ENCODE data around the gene CRIP1. TPM values are rescaled to one million over a fixed set of nuclear protein-coding genes. Genes with fewer than 3 reads are reported as not detected.

The CRIP1 gene
- total and polyA plus RNA-seq, 2 donors (not counting 3 experiments of a cell fraction or from before 2014, with no cell fraction given): 3.1 to 8.1 TPM

GRCh38 chr14:105498430-105499255 lies 12.0 kb downstream of the CRIP1 start:
- Histone ChIP-seq H3K9ac (replicated peaks; ENCODE audit: extremely low read depth, insufficient read depth, low read length) (no peak overlapping the region), H3K4me2 (ENCODE audit: insufficient read depth, low read length) (no peak overlapping the region), H3K9me1 (replicated peaks; ENCODE audit: control insufficient read depth, extremely low read depth, insufficient read depth, low read length) (no peaks in the 10 kb centered on the region), H2AFZ (ENCODE audit: low read depth, low read length) (no peak overlapping the region), H3K36me3 (ENCODE audit: control insufficient read depth in 2 of 2, extremely low read depth in 1 of 2, insufficient read depth in 2 of 2, low read length in 2 of 2) (no peaks in the 10 kb centered on the region), H3K4me1 (ENCODE audit: control insufficient read depth, extremely low read depth, insufficient read depth, low read length) (no peaks in the 10 kb centered on the region), H3K9me3 (replicated peaks; ENCODE audit: control insufficient read depth, insufficient read depth, low read length) (no peaks in the 10 kb centered on the region), H3K27me3 (ENCODE audit: control insufficient read depth in 2 of 2, insufficient read depth in 2 of 2, low read length in 2 of 2) (no peaks in the 10 kb centered on the region), H3K27ac (ENCODE audit: insufficient read depth, low read depth, low read length) (no peak overlapping the region), H3K4me3 (replicated peaks in 1 of 3; ENCODE audit: insufficient read depth in 1 of 3, low read depth in 1 of 3, low read length in 3 of 3) (no peak overlapping the region), H4K20me1 (replicated peaks; ENCODE audit: control insufficient read depth, extremely low read depth, insufficient read depth, low read length) (no peaks in the 10 kb centered on the region), H3K79me2 (ENCODE audit: control insufficient read depth, insufficient read depth, low read length) (no peaks in the 10 kb centered on the region)
- TF ChIP-seq POLR2AphosphoS5 (IDR thresholded peaks at IDR 0.05; ENCODE audit: insufficient read depth, low read depth, low read length) (no peak), MYC (IDR thresholded peaks at IDR 0.05; ENCODE audit: low read depth, low read length) (no peak), JUN (IDR thresholded peaks at IDR 0.05; ENCODE audit: borderline replicate concordance, insufficient read depth, insufficient read length, low read depth) (no peak), EZH2 (IDR thresholded peaks at IDR 0.05; ENCODE audit: borderline replicate concordance, low read depth, low read length, severe bottlenecking) (no peak), CTCF (IDR thresholded peaks at IDR 0.05; ENCODE audit: extremely low read depth in 1 of 2, insufficient read depth in 1 of 2, low read depth in 1 of 2, low read length in 2 of 2) (no peak), FOS (IDR thresholded peaks at IDR 0.05; ENCODE audit: borderline replicate concordance, insufficient read depth, low read length) (no peak), MAX (IDR thresholded peaks at IDR 0.05; ENCODE audit: insufficient read depth, insufficient read length) (no peak), GATA2 (IDR thresholded peaks at IDR 0.05; ENCODE audit: insufficient read depth, insufficient read length, low read depth, low read length) (no peak), POLR2A (IDR thresholded peaks at IDR 0.05; ENCODE audit: low read depth, low read length) (no peak)
- intact Hi-C loops (cut with micrococcal nuclease) (no loop called here), dilution Hi-C loops (cut with MboI; ENCODE audit: extremely low pct_ligation_motif_present, low sequenced_read_pairs) (no loop called here)
- DNase-seq (ENCODE audit: low read depth, low spot score): no peak
- POLR2A ChIA-PET: no interaction called here
- no TSS peak for BruUV-seq (replicated peaks)
- FAIRE-seq: no peak
- CTCF ChIA-PET: interaction anchor here (1.0 kb wide), 1 partner anchor 29 kb away, joined by 3 read pairs; no protein-coding TSS in a partner anchor

All from endothelial cell of umbilical vein (primary cell).